Panc1 (cell line): ENCODE results near the gene TMEM41B. TPM values are rescaled to one million over a fixed set of nuclear protein-coding genes. Genes with fewer than 3 reads are reported as not detected.

ENCODE experiments used
- ATAC-seq: fragments of 200-7000 bp; cut with Tn5 transposase; 2 replicates; pipeline ENCODE4 v1.9.1; 2020; ENCODE audit warnings: mild to moderate bottlenecking, moderate library complexity
- BruUV-seq: library from RNA; stranded (reverse); fragments of 400-500 nt; replicated peaks from 2 replicates; lab custom pipeline; 2021; lab: Mats Ljungman, UMichigan
- CTCF ChIA-PET: fragments of 300-600 bp; sonication (Branson Sonifier 250); formaldehyde crosslinking; loops from one replicate; lab custom pipeline; 2022; ENCODE audit warnings: antibody characterized with exemption; lab: Charles Lee
- POLR2A ChIA-PET: fragments of 300-600 bp; sonication (Branson Sonifier 250); formaldehyde crosslinking; loops from one replicate; lab custom pipeline; 2022; ENCODE audit warnings: antibody characterized with exemption; lab: Charles Lee
- DNase-seq: peaks from one replicate; pipeline ENCODE4 v3.0.0-alpha.2; 2010; ENCODE audit warnings: low read depth, low spot score
- H3K27ac ChIP-seq: 2 replicates; pipeline ENCODE4 v1.5.1; 2011; ENCODE audit warnings: mild to moderate bottlenecking, low read length, inconsistent platforms
- H3K27me3 ChIP-seq: fragments of 200-500 bp; sonication (Bioruptor generic); 2 replicates; pipeline ENCODE4 v1.6.0; 2014; ENCODE audit warnings: low read length, inconsistent platforms; ENCODE audit not compliant: control insufficient read depth, insufficient read depth
- H3K36me3 ChIP-seq: fragments of 200-500 bp; sonication (Bioruptor generic); 2 replicates; pipeline ENCODE4 v1.5.1; 2014; ENCODE audit warnings: inconsistent platforms, mild to moderate bottlenecking, low read length, moderate library complexity; ENCODE audit not compliant: control insufficient read depth, insufficient read depth
- H3K4me1 ChIP-seq: 2 replicates; pipeline ENCODE4 v1.5.1; 2011; ENCODE audit warnings: inconsistent platforms, mild to moderate bottlenecking, low read length, moderate library complexity; ENCODE audit not compliant: control insufficient read depth, insufficient read depth
- H3K4me3 ChIP-seq, 2 experiments: 2 replicates each; pipeline ENCODE4 v1.5.1; 2011 to 2012; ENCODE audit warnings: low read depth in 2 of 2, low read length in 2 of 2, mild to moderate bottlenecking in 2 of 2, inconsistent platforms in 1 of 2, moderate library complexity in 1 of 2
- H3K9me3 ChIP-seq: fragments of 200-500 bp; sonication (Bioruptor generic); 2 replicates; pipeline ENCODE4 v1.5.1; 2014; ENCODE audit warnings: low read depth, mild to moderate bottlenecking, inconsistent platforms, low read length, moderate library complexity; ENCODE audit not compliant: control insufficient read depth, insufficient read depth
- POLR2AphosphoS5 ChIP-seq: IDR thresholded peaks from 2 replicates; pipeline ENCODE4 v1.6.1; 2012; ENCODE audit warnings: mild to moderate bottlenecking, low read depth, low read length, moderate library complexity
- SIN3A ChIP-seq: IDR thresholded peaks from 2 replicates; pipeline ENCODE4 v1.6.1; 2012; ENCODE audit warnings: low read depth, mild to moderate bottlenecking, low read length, moderate library complexity, borderline replicate concordance; ENCODE audit not compliant: insufficient read depth
- TCF7L2 ChIP-seq: IDR thresholded peaks from 2 replicates; pipeline ENCODE4 v1.6.1; 2011; ENCODE audit warnings: mild to moderate bottlenecking, low read depth, low read length, inconsistent platforms
- in situ Hi-C: cut with HindIII; loops from 2 replicates; pipeline ENCODE4 v1.10.0; 2016; ENCODE audit warnings: low sequenced_read_pairs, low pct_unique_long_range_greater_than_20kb
- intact Hi-C: fragments of 100-400 bp; cut with micrococcal nuclease; formaldehyde crosslinking; loops from one replicate; pipeline ENCODE4 v1.10.0; 2022; ENCODE audit not compliant: unreplicated experiment
- total RNA-seq: library from RNA; stranded (reverse); gene quantifications from one replicate; pipeline ENCODE4 v1.2.1, GENCODE V29; 2021; ENCODE audit not compliant: unreplicated experiment
- TF ChIP-seq, protein P1 (sequence below): fragments of 450-650 bp; IDR thresholded peaks from 2 replicates; pipeline ENCODE4 v1.5.1; 2017; ENCODE audit warnings: mild to moderate bottlenecking
- TF ChIP-seq, protein P2 (sequence below), 2 experiments: IDR thresholded peaks; 2 replicates each; pipeline ENCODE4 v1.6.1; 2011 to 2012; ENCODE audit warnings: low read depth in 2 of 2, control low read depth in 1 of 2, low read length in 1 of 2, mild to moderate bottlenecking in 1 of 2, moderate library complexity in 1 of 2; ENCODE audit not compliant: insufficient read depth in 1 of 2

Gene TMEM41B
- total RNA-seq, 1 experiment from 2014 or later, result 126 TPM

- no peak for TF ChIP-seq SIN3A
- TF ChIP-seq TCF7L2, result no peak
- TF ChIP-seq POLR2AphosphoS5, result no peak
- TF ChIP-seq, protein P1, sequence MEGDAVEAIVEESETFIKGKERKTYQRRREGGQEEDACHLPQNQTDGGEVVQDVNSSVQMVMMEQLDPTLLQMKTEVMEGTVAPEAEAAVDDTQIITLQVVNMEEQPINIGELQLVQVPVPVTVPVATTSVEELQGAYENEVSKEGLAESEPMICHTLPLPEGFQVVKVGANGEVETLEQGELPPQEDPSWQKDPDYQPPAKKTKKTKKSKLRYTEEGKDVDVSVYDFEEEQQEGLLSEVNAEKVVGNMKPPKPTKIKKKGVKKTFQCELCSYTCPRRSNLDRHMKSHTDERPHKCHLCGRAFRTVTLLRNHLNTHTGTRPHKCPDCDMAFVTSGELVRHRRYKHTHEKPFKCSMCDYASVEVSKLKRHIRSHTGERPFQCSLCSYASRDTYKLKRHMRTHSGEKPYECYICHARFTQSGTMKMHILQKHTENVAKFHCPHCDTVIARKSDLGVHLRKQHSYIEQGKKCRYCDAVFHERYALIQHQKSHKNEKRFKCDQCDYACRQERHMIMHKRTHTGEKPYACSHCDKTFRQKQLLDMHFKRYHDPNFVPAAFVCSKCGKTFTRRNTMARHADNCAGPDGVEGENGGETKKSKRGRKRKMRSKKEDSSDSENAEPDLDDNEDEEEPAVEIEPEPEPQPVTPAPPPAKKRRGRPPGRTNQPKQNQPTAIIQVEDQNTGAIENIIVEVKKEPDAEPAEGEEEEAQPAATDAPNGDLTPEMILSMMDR, result no peak
- TF ChIP-seq, protein P2, sequence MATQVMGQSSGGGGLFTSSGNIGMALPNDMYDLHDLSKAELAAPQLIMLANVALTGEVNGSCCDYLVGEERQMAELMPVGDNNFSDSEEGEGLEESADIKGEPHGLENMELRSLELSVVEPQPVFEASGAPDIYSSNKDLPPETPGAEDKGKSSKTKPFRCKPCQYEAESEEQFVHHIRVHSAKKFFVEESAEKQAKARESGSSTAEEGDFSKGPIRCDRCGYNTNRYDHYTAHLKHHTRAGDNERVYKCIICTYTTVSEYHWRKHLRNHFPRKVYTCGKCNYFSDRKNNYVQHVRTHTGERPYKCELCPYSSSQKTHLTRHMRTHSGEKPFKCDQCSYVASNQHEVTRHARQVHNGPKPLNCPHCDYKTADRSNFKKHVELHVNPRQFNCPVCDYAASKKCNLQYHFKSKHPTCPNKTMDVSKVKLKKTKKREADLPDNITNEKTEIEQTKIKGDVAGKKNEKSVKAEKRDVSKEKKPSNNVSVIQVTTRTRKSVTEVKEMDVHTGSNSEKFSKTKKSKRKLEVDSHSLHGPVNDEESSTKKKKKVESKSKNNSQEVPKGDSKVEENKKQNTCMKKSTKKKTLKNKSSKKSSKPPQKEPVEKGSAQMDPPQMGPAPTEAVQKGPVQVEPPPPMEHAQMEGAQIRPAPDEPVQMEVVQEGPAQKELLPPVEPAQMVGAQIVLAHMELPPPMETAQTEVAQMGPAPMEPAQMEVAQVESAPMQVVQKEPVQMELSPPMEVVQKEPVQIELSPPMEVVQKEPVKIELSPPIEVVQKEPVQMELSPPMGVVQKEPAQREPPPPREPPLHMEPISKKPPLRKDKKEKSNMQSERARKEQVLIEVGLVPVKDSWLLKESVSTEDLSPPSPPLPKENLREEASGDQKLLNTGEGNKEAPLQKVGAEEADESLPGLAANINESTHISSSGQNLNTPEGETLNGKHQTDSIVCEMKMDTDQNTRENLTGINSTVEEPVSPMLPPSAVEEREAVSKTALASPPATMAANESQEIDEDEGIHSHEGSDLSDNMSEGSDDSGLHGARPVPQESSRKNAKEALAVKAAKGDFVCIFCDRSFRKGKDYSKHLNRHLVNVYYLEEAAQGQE (IDR thresholded peaks at IDR 0.05; ENCODE audit: insufficient read depth in 1 of 2, low read depth in 2 of 2, low read length in 1 of 2), result no peak
- in situ Hi-C loops, result no loop called here
- no peaks in the 10 kb centered on the region for H3K27me3 ChIP-seq
- no peaks in the 10 kb centered on the region for H3K4me1 ChIP-seq
- BruUV-seq, result no TSS peak
- ATAC-seq (no peak), DNase-seq (no peak)
- H3K36me3 ChIP-seq, result no peaks in the 10 kb centered on the region
- POLR2A ChIA-PET, result interaction anchor here (0.5 to 0.9 kb wide), 4 partner anchors 12 to 625 kb away, joined by 3 to 6 read pairs (median 4); no protein-coding TSS in a partner anchor
- no peak overlapping the region for H3K27ac ChIP-seq
- CTCF ChIA-PET, result interaction anchor here (0.6 to 0.7 kb wide), 2 partner anchors 61 to 645 kb away, joined by 4 to 5 read pairs; no protein-coding TSS in a partner anchor
- intact Hi-C loops, result no loop called here
- H3K9me3 ChIP-seq, result no peaks in the 10 kb centered on the region
- no peak overlapping the region for H3K4me3 ChIP-seq
Observed at GRCh38 chr11:9341638-9342178, 27.3 kb upstream of the TMEM41B start.

DNA sequence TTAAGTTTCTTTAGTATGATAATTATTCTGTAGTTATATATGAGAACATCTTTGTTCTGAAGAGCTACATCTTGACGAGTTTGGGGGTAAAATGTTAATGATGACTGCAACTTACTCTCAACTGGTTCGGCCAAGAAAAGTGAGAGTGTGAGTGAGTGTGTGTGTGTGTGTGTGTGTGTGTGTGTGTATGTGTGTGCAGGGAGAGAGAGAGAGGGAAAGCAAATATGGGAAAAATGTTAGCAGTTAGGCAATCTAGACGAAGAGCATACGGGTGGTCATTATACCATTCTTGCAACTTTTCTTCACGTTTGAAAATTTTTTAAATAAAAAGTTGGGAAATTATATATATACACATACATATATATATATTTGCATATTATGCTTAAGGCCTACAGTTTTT is 18.3 kb upstream of the TMEM41B start:
- in situ Hi-C loops (no loop called here), intact Hi-C loops (no loop called here)
- ChIA-PET CTCF (interaction anchor here (0.6 kb wide), 1 partner anchor 334 kb away, joined by 3 read pairs; no protein-coding TSS in a partner anchor), POLR2A (interaction anchor here (0.7 kb wide), 1 partner anchor 10 kb away, joined by 5 read pairs; no protein-coding TSS in a partner anchor)
- no TSS peak for BruUV-seq
- Histone ChIP-seq H3K27ac (no peak overlapping the region), H3K9me3 (no peaks in the 10 kb centered on the region), H3K4me1 (no peaks in the 10 kb centered on the region; the same call in 1 of the 2 replicates), H3K36me3 (no peaks in the 10 kb centered on the region), H3K4me3 (no peak overlapping the region), H3K27me3 (no peaks in the 10 kb centered on the region)
- TF ChIP-seq TCF7L2 (no peak), SIN3A (no peak)
- TF ChIP-seq, protein P2 (IDR thresholded peaks at IDR 0.05; ENCODE audit: insufficient read depth in 1 of 2, low read depth in 2 of 2, low read length in 1 of 2), result no peak
- TF ChIP-seq, protein P1, result no peak
- no peak for DNase-seq
- ATAC-seq, result no peak
